ENCODE measurements around the gene HOXA6. TPM values are rescaled to one million over a fixed set of nuclear protein-coding genes. Genes with fewer than 3 reads are reported as not detected.
A peak's percentile ranks its signal among the peaks of the same experiment; 100 is the strongest.

HOXA6 gene
- total RNA-seq, 1 experiment from 2014 or later, result not detected

GRCh38 chr7:27111042-27111750 is 36.4 kb downstream of the HOXA6 start:
- Histone ChIP-seq H4K91ac (ENCODE audit: insufficient read length, low read depth, low read length) (no peak overlapping the region), H3K56ac (ENCODE audit: insufficient read length, low read depth, low read length) (no peak overlapping the region), H3K9me3 (ENCODE audit: control insufficient read depth, low read depth, low read length) (no peaks in the 10 kb centered on the region), H3K4me2 (ENCODE audit: insufficient read depth, insufficient read length, low read length) (peak overlapping the region; percentile 37), H3K23ac (ENCODE audit: insufficient read length, low read depth, low read length) (no peak overlapping the region), H3K23me2 (ENCODE audit: insufficient read length, low read depth, low read length, poor library complexity, severe bottlenecking) (peaks cover 3% of the 10 kb centered on the region), H3K79me1 (ENCODE audit: insufficient read depth, low read depth, low read length, poor library complexity, severe bottlenecking) (no peaks in the 10 kb centered on the region), H3K79me2 (ENCODE audit: insufficient read depth, low read length) (no peaks in the 10 kb centered on the region), H3T11ph (ENCODE audit: low read length) (no peak overlapping the region), H4K20me1 (ENCODE audit: control insufficient read depth, insufficient read depth, insufficient read length) (peaks cover 2% of the 10 kb centered on the region), H3K27me3 (ENCODE audit: insufficient read depth, low read length) (peaks cover 96% of the 10 kb centered on the region), H2BK5ac (ENCODE audit: insufficient read length, low read length) (no peak overlapping the region), H3K18ac (ENCODE audit: insufficient read length, low read depth, low read length) (no peak overlapping the region), H4K8ac (replicated peaks; ENCODE audit: insufficient read length, low read depth, low read length) (no peak overlapping the region), H3K4me1 (ENCODE audit: insufficient read depth, low read length) (no peaks in the 10 kb centered on the region), H3K14ac (ENCODE audit: insufficient read depth, low read length) (no peak overlapping the region), H2AK5ac (ENCODE audit: insufficient read length, low read length) (no peak overlapping the region), H3K27ac (ENCODE audit: insufficient read length, low read depth, low read length) (no peak overlapping the region), H2BK20ac (ENCODE audit: low read depth, low read length, poor library complexity, severe bottlenecking) (no peak overlapping the region), H3K9ac (ENCODE audit: extremely low read depth, insufficient read length, low read length) (no peak overlapping the region), H2BK15ac (ENCODE audit: low read depth, low read length) (no peak overlapping the region), H2AFZ (ENCODE audit: low read length) (no peak overlapping the region), H3K4ac (ENCODE audit: low read depth, low read length) (no peak overlapping the region), H2BK12ac (ENCODE audit: insufficient read length, low read depth, low read length) (no peak overlapping the region), H4K5ac (ENCODE audit: insufficient read length, low read depth, low read length) (no peak overlapping the region), H2BK120ac (ENCODE audit: low read depth, low read length, poor library complexity, severe bottlenecking) (no peak overlapping the region)
- Mint-ChIP-seq H3K36me3 (ENCODE audit: insufficient read depth in 1 of 3, low read depth in 3 of 3) (no peaks in the 10 kb centered on the region; a peak in 1 of 7 replicates), H3K4me1 (peaks cover 10 to 20% of the 10 kb centered on the region in 2 experiments), H3K27me3 (ENCODE audit: low read depth) (peaks cover 98% of the 10 kb centered on the region), H3K27ac (no peak overlapping the region), H3K9me3 (peaks cover 0 to 3% of the 10 kb centered on the region in 2 experiments; a peak in 3 of 5 replicates), H3K4me3 (peak overlapping the region; percentile 31 to 71; a peak in 4 of 5 replicates)
- DNase-seq, result no peak
- WGBS (ENCODE audit: extremely low coverage, insufficient read length, low lambda C conversion rate), result no CpG with 5 or more reads among the region's 6 CpGs
- no peak for TF ChIP-seq CTCF (conservative IDR thresholded peaks at IDR 0.05)

All from H9 (cell line).